GM12872 (cell line): ENCODE results near the gene TRIM14.

Experiments
- TF ChIP-seq, protein P1 (sequence below): IDR thresholded peaks from 3 replicates; pipeline ENCODE4 v1.5.1; 2011; ENCODE audit warnings: low read depth, mild to moderate bottlenecking, low read length, moderate library complexity; ENCODE audit not compliant: insufficient read depth

The TRIM14 gene

GRCh38 chr9:98158071-98158831, 39.2 kb upstream of the TRIM14 start:
- TF ChIP-seq, protein P1, sequence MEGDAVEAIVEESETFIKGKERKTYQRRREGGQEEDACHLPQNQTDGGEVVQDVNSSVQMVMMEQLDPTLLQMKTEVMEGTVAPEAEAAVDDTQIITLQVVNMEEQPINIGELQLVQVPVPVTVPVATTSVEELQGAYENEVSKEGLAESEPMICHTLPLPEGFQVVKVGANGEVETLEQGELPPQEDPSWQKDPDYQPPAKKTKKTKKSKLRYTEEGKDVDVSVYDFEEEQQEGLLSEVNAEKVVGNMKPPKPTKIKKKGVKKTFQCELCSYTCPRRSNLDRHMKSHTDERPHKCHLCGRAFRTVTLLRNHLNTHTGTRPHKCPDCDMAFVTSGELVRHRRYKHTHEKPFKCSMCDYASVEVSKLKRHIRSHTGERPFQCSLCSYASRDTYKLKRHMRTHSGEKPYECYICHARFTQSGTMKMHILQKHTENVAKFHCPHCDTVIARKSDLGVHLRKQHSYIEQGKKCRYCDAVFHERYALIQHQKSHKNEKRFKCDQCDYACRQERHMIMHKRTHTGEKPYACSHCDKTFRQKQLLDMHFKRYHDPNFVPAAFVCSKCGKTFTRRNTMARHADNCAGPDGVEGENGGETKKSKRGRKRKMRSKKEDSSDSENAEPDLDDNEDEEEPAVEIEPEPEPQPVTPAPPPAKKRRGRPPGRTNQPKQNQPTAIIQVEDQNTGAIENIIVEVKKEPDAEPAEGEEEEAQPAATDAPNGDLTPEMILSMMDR, result no peak

DNA sequence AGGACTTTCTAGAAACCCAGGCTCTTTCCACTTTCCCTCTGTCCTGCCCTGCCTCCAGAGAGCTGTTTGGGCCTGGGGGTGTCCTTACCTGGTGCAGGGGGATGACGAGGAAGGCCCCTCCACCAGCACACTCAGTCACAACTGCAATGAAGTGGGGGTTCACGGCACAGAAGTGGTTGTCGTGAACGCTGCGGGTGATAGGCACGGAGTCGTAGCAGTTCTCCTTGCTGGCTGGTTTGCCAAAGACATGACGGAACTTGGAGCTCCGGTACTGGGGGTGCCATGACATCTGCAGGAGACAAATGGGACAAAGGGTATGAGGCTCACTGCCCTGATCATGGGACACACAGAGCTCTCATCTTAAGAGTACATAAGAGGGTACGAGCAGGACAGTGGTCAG, 38.4 kb upstream of the TRIM14 start:
- TF ChIP-seq, protein P1, result no peak

DNA sequence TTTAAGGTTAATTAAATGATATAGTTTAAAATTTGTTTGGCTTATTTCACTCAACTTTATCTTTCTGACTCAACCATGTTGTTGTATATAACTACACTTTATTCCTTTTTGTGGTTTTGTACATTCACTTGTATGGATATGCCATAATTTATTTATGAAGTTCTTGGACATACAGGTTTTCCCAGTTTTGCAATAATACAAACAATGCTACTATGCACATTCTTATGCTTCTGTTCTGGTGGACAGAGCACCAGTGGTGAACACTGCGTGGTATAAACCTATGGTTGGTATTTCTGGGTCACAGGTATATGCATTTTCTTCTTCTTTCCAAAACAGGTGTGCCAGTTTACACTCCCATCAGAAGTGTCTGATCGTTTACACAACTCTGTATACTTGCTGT, 35.7 kb upstream of the TRIM14 start:
- TF ChIP-seq, protein P1, result no peak

DNA sequence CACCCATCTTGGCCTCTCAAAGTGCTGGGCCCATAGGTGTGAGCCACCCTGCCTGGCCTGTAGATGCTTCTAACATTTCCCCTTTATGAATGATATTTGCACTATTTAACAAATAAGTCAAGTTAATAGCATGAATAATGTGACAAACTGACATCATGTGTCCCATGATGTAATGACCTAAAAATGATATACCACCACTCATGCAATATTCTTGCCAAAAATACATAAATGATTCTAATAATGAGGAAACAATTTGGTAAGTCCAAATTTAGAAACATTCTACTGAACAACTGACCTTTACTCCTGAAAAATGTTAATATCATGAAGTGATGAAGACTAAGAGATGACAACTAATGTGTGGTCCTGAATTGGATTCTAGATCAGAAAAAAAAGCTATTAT, 33.5 kb upstream of the TRIM14 start:
- TF ChIP-seq, protein P1, result no peak

GRCh38 chr9:98150721-98151120, 31.7 kb upstream of the TRIM14 start:
- TF ChIP-seq, protein P1, result no peak

- TF ChIP-seq, protein P1, result no peak
These were observed 31.1 kb upstream of the TRIM14 start for GRCh38 chr9:98150164-98150563.

GRCh38 chr9:98149422-98149821, 30.4 kb upstream of the TRIM14 start:
- TF ChIP-seq, protein P1, result no peak
